Measurements from ENCODE around the gene WWOX. TPM values are rescaled to one million over a fixed set of nuclear protein-coding genes. Genes with fewer than 3 reads are reported as not detected.

The WWOX gene
- total RNA-seq, 1 experiment from 2014 or later, result 79.9 TPM

DNA sequence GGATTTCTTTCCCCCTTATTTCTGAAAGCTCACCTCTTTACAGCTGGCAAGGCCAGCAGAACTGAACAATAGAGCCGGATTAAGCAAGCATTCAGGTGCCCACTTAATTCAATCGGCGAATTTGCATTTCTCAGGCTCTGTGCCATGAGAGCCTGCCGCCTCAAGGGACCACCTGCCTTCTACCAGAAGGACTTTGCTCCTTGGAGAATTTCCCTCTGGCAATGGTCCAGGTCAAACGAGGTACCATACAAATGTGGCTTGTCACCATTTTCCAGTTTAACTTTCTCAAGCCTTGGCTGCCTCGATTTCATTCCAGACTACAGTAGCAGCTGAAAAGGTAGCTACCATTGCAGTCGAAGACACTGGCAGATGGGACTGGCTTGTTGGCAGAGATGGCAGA, 967.1 kb downstream of the WWOX start:
- ChIA-PET CTCF (no interaction called here), POLR2A (ENCODE audit: low non-redundant PET) (no interaction called here)
- no peak for DNase-seq (ENCODE audit: low spot score)
- BruUV-seq (replicated peaks), result no TSS peak
- H3K36me3 ChIP-seq (ENCODE audit: insufficient read depth, low read length, poor library complexity, severe bottlenecking), result no peaks in the 10 kb centered on the region
- H3K4me1 ChIP-seq (ENCODE audit: insufficient read depth, low read length, poor library complexity, severe bottlenecking), result no peaks in the 10 kb centered on the region
- H3K4me3 ChIP-seq (ENCODE audit: low read depth, low read length, poor library complexity, severe bottlenecking), result no peak overlapping the region
- TF ChIP-seq, protein P1, sequence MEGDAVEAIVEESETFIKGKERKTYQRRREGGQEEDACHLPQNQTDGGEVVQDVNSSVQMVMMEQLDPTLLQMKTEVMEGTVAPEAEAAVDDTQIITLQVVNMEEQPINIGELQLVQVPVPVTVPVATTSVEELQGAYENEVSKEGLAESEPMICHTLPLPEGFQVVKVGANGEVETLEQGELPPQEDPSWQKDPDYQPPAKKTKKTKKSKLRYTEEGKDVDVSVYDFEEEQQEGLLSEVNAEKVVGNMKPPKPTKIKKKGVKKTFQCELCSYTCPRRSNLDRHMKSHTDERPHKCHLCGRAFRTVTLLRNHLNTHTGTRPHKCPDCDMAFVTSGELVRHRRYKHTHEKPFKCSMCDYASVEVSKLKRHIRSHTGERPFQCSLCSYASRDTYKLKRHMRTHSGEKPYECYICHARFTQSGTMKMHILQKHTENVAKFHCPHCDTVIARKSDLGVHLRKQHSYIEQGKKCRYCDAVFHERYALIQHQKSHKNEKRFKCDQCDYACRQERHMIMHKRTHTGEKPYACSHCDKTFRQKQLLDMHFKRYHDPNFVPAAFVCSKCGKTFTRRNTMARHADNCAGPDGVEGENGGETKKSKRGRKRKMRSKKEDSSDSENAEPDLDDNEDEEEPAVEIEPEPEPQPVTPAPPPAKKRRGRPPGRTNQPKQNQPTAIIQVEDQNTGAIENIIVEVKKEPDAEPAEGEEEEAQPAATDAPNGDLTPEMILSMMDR (conservative IDR thresholded peaks at IDR 0.05; ENCODE audit: low read depth, low read length), result no peak
- TF ChIP-seq EZH2 (IDR thresholded peaks at IDR 0.05; ENCODE audit: borderline replicate concordance, low read depth, low read length, poor library complexity, severe bottlenecking), result no peak
- no peaks in the 10 kb centered on the region for H3K9me3 ChIP-seq (ENCODE audit: low read depth, low read length, poor library complexity, severe bottlenecking)
- no peak overlapping the region for H3K27ac ChIP-seq (ENCODE audit: low read depth, low read length, poor library complexity, severe bottlenecking)
- no peaks in the 10 kb centered on the region for H3K27me3 ChIP-seq (replicated peaks; ENCODE audit: insufficient read depth, low read depth, low read length, poor library complexity)
- intact Hi-C loops (cut with micrococcal nuclease; ENCODE audit: unreplicated experiment), result no loop called here

DNA sequence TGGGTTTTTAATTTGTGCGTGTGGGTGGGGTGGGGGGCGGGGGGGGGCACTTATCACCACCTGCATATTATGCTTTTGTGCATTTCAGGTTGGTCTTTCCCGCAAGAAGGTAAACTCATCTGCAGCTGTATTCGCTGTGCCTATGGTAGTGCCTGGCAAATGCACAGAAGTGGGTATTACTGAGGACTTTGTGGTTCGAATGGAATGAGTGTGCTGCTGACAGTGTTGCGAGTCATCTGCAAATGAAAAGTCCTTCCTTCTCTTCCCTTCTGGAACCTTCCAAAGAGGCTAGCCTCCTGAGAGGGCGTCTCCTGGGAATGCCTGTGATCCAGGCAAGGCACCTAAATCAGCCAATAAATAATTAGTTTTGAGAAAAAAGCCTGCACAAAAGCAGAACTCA, 968.1 kb downstream of the WWOX start:
- BruUV-seq (replicated peaks), result no TSS peak
- POLR2A ChIA-PET (ENCODE audit: low non-redundant PET), result no interaction called here

DNA sequence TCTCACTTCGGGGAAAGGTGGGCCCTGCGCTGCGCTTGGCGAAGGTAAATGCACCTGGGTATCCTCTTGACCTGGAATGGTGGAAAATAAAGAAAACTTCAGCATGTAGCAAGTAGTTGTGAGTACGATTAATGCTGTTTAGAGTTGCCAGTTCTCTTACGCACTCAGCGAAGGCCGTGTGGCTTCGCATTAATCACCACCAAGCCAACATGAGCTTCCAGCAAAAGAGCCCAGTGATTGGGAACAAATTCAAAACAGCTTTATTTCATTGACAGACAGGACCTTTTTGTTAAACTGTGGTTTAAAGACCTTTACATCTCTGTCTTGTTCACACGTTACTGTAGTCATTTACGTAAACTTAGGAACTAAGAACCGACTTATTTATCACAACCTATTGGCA, 969.7 kb downstream of the WWOX start:
- ChIA-PET POLR2A (ENCODE audit: low non-redundant PET) (no interaction called here), CTCF (no interaction called here)
- TF ChIP-seq EZH2 (IDR thresholded peaks at IDR 0.05; ENCODE audit: borderline replicate concordance, low read depth, low read length, poor library complexity, severe bottlenecking), result no peak
- TF ChIP-seq, protein P1 (conservative IDR thresholded peaks at IDR 0.05; ENCODE audit: low read depth, low read length), result no peak
- Histone ChIP-seq H3K36me3 (ENCODE audit: insufficient read depth, low read length, poor library complexity, severe bottlenecking) (no peaks in the 10 kb centered on the region), H3K27me3 (replicated peaks; ENCODE audit: insufficient read depth, low read depth, low read length, poor library complexity) (no peaks in the 10 kb centered on the region), H3K9me3 (ENCODE audit: low read depth, low read length, poor library complexity, severe bottlenecking) (no peaks in the 10 kb centered on the region), H3K27ac (ENCODE audit: low read depth, low read length, poor library complexity, severe bottlenecking) (no peak overlapping the region), H3K4me1 (ENCODE audit: insufficient read depth, low read length, poor library complexity, severe bottlenecking) (no peaks in the 10 kb centered on the region), H3K4me3 (ENCODE audit: low read depth, low read length, poor library complexity, severe bottlenecking) (no peak overlapping the region)
- DNase-seq (ENCODE audit: low spot score), result no peak
- BruUV-seq (replicated peaks), result no TSS peak
- intact Hi-C loops (cut with micrococcal nuclease; ENCODE audit: unreplicated experiment), result no loop called here

More for the DNA sequence above, 968.1 kb downstream of the WWOX start:
- no peaks in the 10 kb centered on the region for H3K36me3 ChIP-seq (ENCODE audit: insufficient read depth, low read length, poor library complexity, severe bottlenecking)
- no peak overlapping the region for H3K4me3 ChIP-seq (ENCODE audit: low read depth, low read length, poor library complexity, severe bottlenecking)
- intact Hi-C loops (cut with micrococcal nuclease; ENCODE audit: unreplicated experiment), result no loop called here
- no peak for TF ChIP-seq EZH2 (IDR thresholded peaks at IDR 0.05; ENCODE audit: borderline replicate concordance, low read depth, low read length, poor library complexity, severe bottlenecking)
- TF ChIP-seq, protein P1 (conservative IDR thresholded peaks at IDR 0.05; ENCODE audit: low read depth, low read length), result no peak
- no peaks in the 10 kb centered on the region for H3K27me3 ChIP-seq (replicated peaks; ENCODE audit: insufficient read depth, low read depth, low read length, poor library complexity)
- H3K4me1 ChIP-seq (ENCODE audit: insufficient read depth, low read length, poor library complexity, severe bottlenecking), result no peaks in the 10 kb centered on the region
- H3K9me3 ChIP-seq (ENCODE audit: low read depth, low read length, poor library complexity, severe bottlenecking), result no peaks in the 10 kb centered on the region
- no peak for DNase-seq (ENCODE audit: low spot score)
- H3K27ac ChIP-seq (ENCODE audit: low read depth, low read length, poor library complexity, severe bottlenecking), result no peak overlapping the region
- CTCF ChIA-PET, result no interaction called here

All from A673 (cell line).